Panc1 (cell line): Measurements from ENCODE around the gene ZNF555.

Experiments
- CTCF ChIP-seq: fragments of 450-650 bp; IDR thresholded peaks from 2 replicates; pipeline ENCODE4 v1.5.1; 2017; ENCODE audit warnings: mild to moderate bottlenecking
- POLR2AphosphoS5 ChIP-seq: IDR thresholded peaks from 2 replicates; pipeline ENCODE4 v1.6.1; 2012; ENCODE audit warnings: mild to moderate bottlenecking, low read depth, low read length, moderate library complexity
- REST ChIP-seq, 2 experiments: IDR thresholded peaks; 2 replicates each; pipeline ENCODE4 v1.6.1; 2011 to 2012; ENCODE audit warnings: low read depth in 2 of 2, control low read depth in 1 of 2, low read length in 1 of 2, mild to moderate bottlenecking in 1 of 2, moderate library complexity in 1 of 2; ENCODE audit not compliant: insufficient read depth in 1 of 2

GRCh38 chr19:2810141-2811091 is 30.9 kb upstream of the ZNF555 start:
- no peak for TF ChIP-seq CTCF
- TF ChIP-seq REST (IDR thresholded peaks at IDR 0.05; ENCODE audit: insufficient read depth in 1 of 2, low read depth in 2 of 2, low read length in 1 of 2): no peak
- no peak for TF ChIP-seq POLR2AphosphoS5
